HEK293T (cell line): ENCODE results near the gene PPARA.

Experiments used
- ARNT ChIP-seq: fragments of 450-650 bp; IDR thresholded peaks from 2 replicates; pipeline ENCODE4 v1.6.1; 2017; ENCODE audit warnings: mild to moderate bottlenecking
- BHLHE40 ChIP-seq: fragments of 450-650 bp; IDR thresholded peaks from 2 replicates; pipeline ENCODE4 v1.6.1; 2016; ENCODE audit warnings: mild to moderate bottlenecking, moderate library complexity, borderline replicate concordance
- ELF4 ChIP-seq: fragments of 450-650 bp; IDR thresholded peaks from 2 replicates; pipeline ENCODE4 v1.6.1; 2017; ENCODE audit warnings: antibody characterized with exemption
- FOXA1 ChIP-seq: fragments of 450-650 bp; IDR thresholded peaks from 2 replicates; pipeline ENCODE4 v1.6.1; 2016; ENCODE audit warnings: mild to moderate bottlenecking
- LEF1 ChIP-seq: fragments of 450-650 bp; IDR thresholded peaks from 2 replicates; pipeline ENCODE4 v1.6.1; 2017; ENCODE audit warnings: mild to moderate bottlenecking, borderline replicate concordance
- PKNOX1 ChIP-seq: fragments of 450-650 bp; IDR thresholded peaks from 2 replicates; pipeline ENCODE4 v1.6.1; 2016
- SP1 ChIP-seq: fragments of 450-650 bp; IDR thresholded peaks from 2 replicates; pipeline ENCODE4 v1.6.1; 2017
- SUZ12 ChIP-seq: fragments of 450-650 bp; IDR thresholded peaks from 2 replicates; pipeline ENCODE4 v1.6.1; 2016; ENCODE audit warnings: mild to moderate bottlenecking
- ZNF384 ChIP-seq: fragments of 450-650 bp; IDR thresholded peaks from 2 replicates; pipeline ENCODE4 v1.6.1; 2016

- TF ChIP-seq SP1 = no peak
- no peak for TF ChIP-seq SUZ12
- TF ChIP-seq ARNT = no peak
- TF ChIP-seq FOXA1 = no peak
- TF ChIP-seq BHLHE40 = no peak
- no peak for TF ChIP-seq ZNF384
- TF ChIP-seq LEF1 = no peak
- TF ChIP-seq ELF4 = no peak
- TF ChIP-seq PKNOX1 = no peak
These were observed 16.8 kb upstream of the PPARA start for GRCh38 chr22:46133588-46133855.
